H1 (cell line): ENCODE measurements around the gene SLX4. TPM values are rescaled to one million over a fixed set of nuclear protein-coding genes. Genes with fewer than 3 reads are reported as not detected.

Experiments used
- CTCF ChIA-PET: fragments of 300-600 bp; sonication (Branson Sonifier 250); formaldehyde crosslinking; loops from one replicate; lab custom pipeline; 2021; ENCODE audit not compliant: partially characterized antibody; lab: Charles Lee
- POLR2A ChIA-PET: fragments of 300-600 bp; sonication (Branson Sonifier 250); formaldehyde crosslinking; loops from one replicate; lab custom pipeline; 2021; ENCODE audit warnings: inconsistent platforms; ENCODE audit not compliant: partially characterized antibody; lab: Charles Lee
- DNase-seq, 2 experiments: peaks; one replicate each; pipeline versions ENCODE4 v3.0.0 to v3.0.0-alpha.2; 2010 to 2022; ENCODE audit warnings: low spot score in 2 of 2, low read depth in 1 of 2, mixed read lengths in 1 of 2
- FAIRE-seq: peaks from 2 replicates; lab custom pipeline; 2011; peaks lifted over from hg19 to GRCh38; lab: Jason Lieb, UNC
- H2AFZ ChIP-seq: 2 replicates; pipeline ENCODE4 v1.8.1; 2012; ENCODE audit warnings: low read length, inconsistent platforms
- H2AK5ac ChIP-seq: 2 replicates; pipeline ENCODE4 v1.6.1; 2013; ENCODE audit warnings: low read depth, low read length
- H2BK120ac ChIP-seq: replicated peaks from 2 replicates; pipeline ENCODE3; 2013; ENCODE audit warnings: low read depth, low read length, inconsistent platforms
- H2BK12ac ChIP-seq: 2 replicates; pipeline ENCODE4 v1.6.1; 2013; ENCODE audit warnings: low read depth, low read length
- H2BK15ac ChIP-seq: 2 replicates; pipeline ENCODE4 v1.6.1; 2013; ENCODE audit warnings: low read length
- H2BK20ac ChIP-seq: 2 replicates; pipeline ENCODE4 v1.6.1; 2013; ENCODE audit warnings: low read length
- H2BK5ac ChIP-seq: 2 replicates; pipeline ENCODE4 v1.6.1; 2013; ENCODE audit warnings: low read depth, low read length
- H3K14ac ChIP-seq: 2 replicates; pipeline ENCODE4 v1.6.1; 2013; ENCODE audit warnings: inconsistent platforms; ENCODE audit not compliant: insufficient read length
- H3K18ac ChIP-seq: 2 replicates; pipeline ENCODE4 v1.6.1; 2013; ENCODE audit warnings: low read length; ENCODE audit errors: extremely low read depth
- H3K23ac ChIP-seq: 2 replicates; pipeline ENCODE4 v1.6.1; 2013; ENCODE audit warnings: inconsistent platforms; ENCODE audit not compliant: insufficient read length
- H3K23me2 ChIP-seq: 2 replicates; pipeline ENCODE4 v1.6.1; 2013; ENCODE audit warnings: low read depth, low read length
- H3K27ac ChIP-seq: 2 replicates; pipeline ENCODE4 v1.6.1; 2011; ENCODE audit warnings: low read depth, low read length, inconsistent platforms
- H3K27me3 ChIP-seq, 4 experiments: replicated peaks in 1 of 4; 1 replicate in 1 of 4; 2 replicates in 3 of 4; pipeline versions ENCODE4 v1.6.1 to v1.8.1; 2011 to 2013; ENCODE audit warnings: low read length in 3 of 4, mild to moderate bottlenecking in 3 of 4, inconsistent platforms in 2 of 4, mixed read lengths in 2 of 4, moderate library complexity in 1 of 4; ENCODE audit not compliant: control insufficient read depth in 3 of 4, insufficient read depth in 3 of 4; ENCODE audit errors: extremely low read depth in 1 of 4
- H3K36me3 ChIP-seq, 4 experiments: 2 replicates each; pipeline versions ENCODE4 v1.6.1 to v1.8.1; 2011 to 2013; ENCODE audit warnings: mild to moderate bottlenecking in 4 of 4, low read length in 3 of 4, moderate library complexity in 2 of 4, control low read depth in 1 of 4, inconsistent platforms in 1 of 4; ENCODE audit not compliant: insufficient read depth in 4 of 4, control insufficient read depth in 2 of 4
- H3K4ac ChIP-seq: replicated peaks from 2 replicates; pipeline ENCODE3; 2013; ENCODE audit warnings: low read length, low read depth, mixed read lengths, inconsistent platforms; ENCODE audit not compliant: insufficient read length
- H3K4me1 ChIP-seq, 4 experiments: replicated peaks in 1 of 4; 1 replicate in 1 of 4; 2 replicates in 3 of 4; pipeline versions ENCODE4 v1.6.1 to v1.8.1; 2011 to 2013; ENCODE audit warnings: low read length in 3 of 4, inconsistent platforms in 2 of 4, mixed read lengths in 1 of 4; ENCODE audit not compliant: insufficient read depth in 4 of 4, control insufficient read depth in 3 of 4
- H3K4me2 ChIP-seq, 2 experiments: 2 replicates each; pipeline versions ENCODE4 v1.6.1 to v1.8.1; 2011 to 2013; ENCODE audit warnings: low read depth in 2 of 2, low read length in 2 of 2, control low read depth in 1 of 2, inconsistent platforms in 1 of 2, mild to moderate bottlenecking in 1 of 2; ENCODE audit not compliant: insufficient read depth in 1 of 2
- H3K4me3 ChIP-seq, 4 experiments: fragments of 200-600, 300-600 bp in 1 of 4; sonication (generic), shearing (Covaris generic), sonication (Bioruptor Twin) in 1 of 4; 2 replicates each; pipeline versions ENCODE4 v1.5.1 to v1.8.1; 2011 to 2016; ENCODE audit warnings: low read length in 4 of 4, low read depth in 3 of 4, control low read depth in 2 of 4, inconsistent platforms in 2 of 4, mild to moderate bottlenecking in 2 of 4, mixed read lengths in 1 of 4, moderate library complexity in 1 of 4; ENCODE audit not compliant: insufficient read depth in 2 of 4; ENCODE audit errors: extremely low read depth in 1 of 4
- H3K56ac ChIP-seq: replicated peaks from 2 replicates; pipeline ENCODE3; 2013; ENCODE audit warnings: low read depth, mild to moderate bottlenecking, mixed read lengths, low read length, inconsistent platforms; ENCODE audit not compliant: insufficient read length
- H3K79me1 ChIP-seq: 2 replicates; pipeline ENCODE4 v1.6.1; 2013; ENCODE audit warnings: low read depth, low read length, control low read depth
- H3K79me2 ChIP-seq, 2 experiments: 2 replicates each; pipeline versions ENCODE4 v1.6.1 to v1.8.1; 2012 to 2013; ENCODE audit warnings: low read length in 2 of 2, mild to moderate bottlenecking in 2 of 2, inconsistent platforms in 1 of 2; ENCODE audit not compliant: insufficient read depth in 2 of 2, control insufficient read depth in 1 of 2
- H3K9ac ChIP-seq, 4 experiments: replicated peaks in 1 of 4; 1 replicate in 1 of 4; 2 replicates in 3 of 4; pipeline versions ENCODE4 v1.6.1 to v1.8.1; 2011 to 2013; ENCODE audit warnings: low read depth in 3 of 4, low read length in 3 of 4, control low read depth in 2 of 4, mild to moderate bottlenecking in 2 of 4, moderate library complexity in 2 of 4, inconsistent platforms in 1 of 4; ENCODE audit errors: extremely low read depth in 1 of 4
- H3K9me3 ChIP-seq, 2 experiments: 2 replicates each; pipeline versions ENCODE4 v1.6.1 to v1.8.1; 2012 to 2013; ENCODE audit warnings: mild to moderate bottlenecking in 2 of 2, moderate library complexity in 2 of 2, control low read depth in 1 of 2, inconsistent platforms in 1 of 2, low read depth in 1 of 2, low read length in 1 of 2, mixed read lengths in 1 of 2; ENCODE audit not compliant: insufficient read depth in 2 of 2
- H4K20me1 ChIP-seq, 2 experiments: replicated peaks in 1 of 2; 2 replicates each; pipeline versions ENCODE3 to v1.8.1; 2011 to 2013; ENCODE audit warnings: inconsistent platforms in 2 of 2, low read length in 2 of 2, mild to moderate bottlenecking in 1 of 2; ENCODE audit not compliant: insufficient read depth in 2 of 2, control insufficient read depth in 1 of 2
- H4K5ac ChIP-seq: 2 replicates; pipeline ENCODE4 v1.6.1; 2013; ENCODE audit warnings: low read length, low read depth, mixed read lengths, inconsistent platforms; ENCODE audit not compliant: insufficient read length
- H4K8ac ChIP-seq: 2 replicates; pipeline ENCODE4 v1.8.0; 2013; ENCODE audit warnings: mild to moderate bottlenecking, moderate library complexity, low read length, inconsistent platforms; ENCODE audit not compliant: insufficient read depth; ENCODE audit errors: extremely low read depth
- H4K91ac ChIP-seq: replicated peaks from 2 replicates; pipeline ENCODE3; 2013; ENCODE audit warnings: low read length, mixed read lengths, inconsistent platforms; ENCODE audit not compliant: insufficient read length
- ATF3 ChIP-seq: IDR thresholded peaks from 2 replicates; pipeline ENCODE4 v1.6.1; 2011; ENCODE audit warnings: low read depth, mild to moderate bottlenecking, low read length; ENCODE audit not compliant: insufficient read depth
- CTCF ChIP-seq, 3 experiments: IDR thresholded peaks; 1 replicate in 2 of 3; 2 replicates in 1 of 3; pipeline versions ENCODE4 v1.5.1 to v1.6.1; 2011; ENCODE audit warnings: low read length in 3 of 3, mild to moderate bottlenecking in 3 of 3, inconsistent platforms in 2 of 3, low read depth in 1 of 3, moderate library complexity in 1 of 3; ENCODE audit not compliant: insufficient read depth in 1 of 3; ENCODE audit errors: control extremely low read depth in 1 of 3
- PHF8 ChIP-seq: fragments of 200-600 bp; sonication (generic); conservative IDR thresholded peaks from 2 replicates; pipeline ENCODE4 v1.7.1; 2012; ENCODE audit warnings: low read depth, mild to moderate bottlenecking, inconsistent platforms, low read length, moderate library complexity
- POLR2AphosphoS5 ChIP-seq: IDR thresholded peaks from 2 replicates; pipeline ENCODE4 v1.6.1; 2011; ENCODE audit warnings: low read depth, low read length
- RFX5 ChIP-seq: IDR thresholded peaks from 2 replicates; pipeline ENCODE4 v1.6.1; 2011; ENCODE audit warnings: low read depth, low read length, improper control_type of control experiment, borderline replicate concordance
- SAP30 ChIP-seq: fragments of 300-600 bp; sonication (generic); IDR thresholded peaks from 2 replicates; pipeline ENCODE4 v1.7.1; 2012; ENCODE audit warnings: low read length, moderate library complexity, mild to moderate bottlenecking, inconsistent platforms; ENCODE audit not compliant: insufficient read depth, insufficient replicate concordance
- SP1 ChIP-seq: IDR thresholded peaks from 2 replicates; pipeline ENCODE4 v1.6.1; 2011; ENCODE audit warnings: low read depth, low read length
- SP2 ChIP-seq: IDR thresholded peaks from 2 replicates; pipeline ENCODE4 v1.6.1; 2012; ENCODE audit warnings: mild to moderate bottlenecking, low read length, inconsistent platforms
- WGBS, 2 experiments: shearing (Covaris generic) in 1 of 2; methylation state at CpG; one replicate each; pipeline versions ENCODE4 v1.1.6 to v1.1.7; 2013 to 2015; ENCODE audit warnings: low lambda C conversion rate in 2 of 2, mixed read lengths in 2 of 2, inconsistent platforms in 1 of 2, low coverage in 1 of 2, missing lambda C conversion rate in 1 of 2; ENCODE audit not compliant: insufficient replicate concordance in 2 of 2, insufficient coverage in 1 of 2, insufficient read length in 1 of 2; ENCODE audit errors: extremely low coverage in 1 of 2, missing lambda C conversion rate in 1 of 2; 5-methylcytosine and 5-hydroxymethylcytosine counted together
- polyA plus RNA-seq, 7 experiments: library from polyadenylated mRNA; depleted of rRNA in 3 of 7; stranded (reverse) in 5 of 7; unstranded in 2 of 7; fragments of >200 nt in 5 of 7; fragments of 200-250 nt in 2 of 7; gene quantifications; 1 replicate in 5 of 7; 2 replicates in 1 of 7; 4 replicates in 1 of 7; pipeline versions ENCODE4 v1.2.1 to v1.2.3, GENCODE V29; 2011 to 2013; ENCODE audit warnings: missing spikeins in 2 of 7, mixed read lengths in 2 of 7
- total RNA-seq: library from RNA; stranded (reverse); fragmentation: NEBNext Ultra II Directional; extraction: Animal tissue kit (Norgen Biotek cat#: 25700); gene quantifications from 2 replicates; pipeline ENCODE4 v1.2.1, GENCODE V29; 2021

Gene SLX4
- total and polyA plus RNA-seq, 2 of the 8 experiments (the other 6 are each of a cell fraction or from before 2014, with no cell fraction given): 4.4 to 11.4 TPM

- Histone ChIP-seq H3K18ac (no peak overlapping the region), H3K79me2 (no peaks in the 10 kb centered on the region), H3K36me3 (no peaks in the 10 kb centered on the region), H3K56ac (no peak overlapping the region), H2BK5ac (0 out of 2 replicates have a peak overlapping the region, but pooled peaks have one; percentile 18), H2BK20ac (no peak overlapping the region), H2BK15ac (no peak overlapping the region), H3K4me1 (peaks cover 11 to 35% (median 22%) of the 10 kb centered on the region in 4 experiments), H3K4me3 (no peak overlapping the region), H3K4ac (no peak overlapping the region), H4K5ac (no peak overlapping the region), H3K4me2 (no peak overlapping the region), H3K23me2 (no peaks in the 10 kb centered on the region), H2AK5ac (peak overlapping the region; percentile 84; the same call in 1 of the 2 replicates), H3K9me3 (no peaks in the 10 kb centered on the region), H2AFZ (no peak overlapping the region), H2BK120ac (no peak overlapping the region), H3K27me3 (no peaks in the 10 kb centered on the region), H3K79me1 (peaks cover 2% of the 10 kb centered on the region; the same call in 1 of the 2 replicates), H4K91ac (no peak overlapping the region), H3K14ac (no peak overlapping the region), H3K9ac (no peak overlapping the region), H3K27ac (no peak overlapping the region), H3K23ac (no peak overlapping the region), H2BK12ac (no peak overlapping the region), H4K8ac (peak overlapping the region; percentile 75; the same call in 1 of the 2 replicates), H4K20me1 (no peaks in the 10 kb centered on the region)
- DNase-seq (peak in 1 of 2 experiments; percentile 43), FAIRE-seq (no peak)
- POLR2A ChIA-PET: interaction anchor here (0.6 to 1.5 kb wide), 4 partner anchors 9 to 74 kb away, joined by 3 to 5 read pairs (median 3); partner anchors contain the start of genes SLX4 and TRAP1
- 91% methylated on average over 14 of the region's 14 CpGs; no CpG with 5 or more reads in 1 of the 2 experiments for WGBS, 2 experiments
- CTCF ChIA-PET: interaction anchor here (0.8 to 3.2 kb wide), 4 partner anchors 9 to 14 kb away, joined by 3 to 11 read pairs (median 5); no protein-coding TSS in a partner anchor
- no peak for TF ChIP-seq SP2
- no peak for TF ChIP-seq SAP30
- no peak for TF ChIP-seq CTCF (IDR thresholded peaks at IDR 0.05; ENCODE audit: control extremely low read depth in 1 of 3, insufficient read depth in 1 of 3, low read depth in 1 of 3, low read length in 3 of 3)
- TF ChIP-seq RFX5: no peak
- no peak for TF ChIP-seq POLR2AphosphoS5
- no peak for TF ChIP-seq ATF3
- TF ChIP-seq SP1: no peak
- no peak for TF ChIP-seq PHF8
Observed at GRCh38 chr16:3643095-3643730, 31.8 kb upstream of the SLX4 start.
